Astrocyte (in vitro differentiated cells and primary cell): Measurements from ENCODE around the gene ZNF780B. TPM values are rescaled to one million over a fixed set of nuclear protein-coding genes. Genes with fewer than 3 reads are reported as not detected.

Source experiments
- DNase-seq: peaks from one replicate; pipeline ENCODE4 v3.0.0-alpha.2; 2010; ENCODE audit warnings: low read depth
- FAIRE-seq: peaks from 2 replicates; lab custom pipeline; 2011; peaks lifted over from hg19 to GRCh38; lab: Jason Lieb, UNC
- H2AFZ ChIP-seq: 2 replicates; pipeline ENCODE4 v1.6.0; 2012; ENCODE audit warnings: low read depth, low read length, inconsistent platforms
- H3K27ac ChIP-seq: 2 replicates; pipeline ENCODE4 v1.5.1; 2011; ENCODE audit warnings: low read depth, low read length, inconsistent platforms
- H3K27me3 ChIP-seq: 2 replicates; pipeline ENCODE4 v1.6.0; 2011; ENCODE audit warnings: low read length, inconsistent platforms; ENCODE audit not compliant: insufficient read depth
- H3K36me3 ChIP-seq: 2 replicates; pipeline ENCODE4 v1.5.1; 2011; ENCODE audit warnings: low read length, inconsistent platforms; ENCODE audit not compliant: insufficient read depth
- H3K4me1 ChIP-seq: 2 replicates; pipeline ENCODE4 v1.5.1; 2011; ENCODE audit warnings: low read length, inconsistent platforms; ENCODE audit not compliant: insufficient read depth
- H3K4me2 ChIP-seq: 2 replicates; pipeline ENCODE4 v1.6.0; 2012; ENCODE audit warnings: low read length, inconsistent platforms
- H3K4me3 ChIP-seq: 2 replicates; pipeline ENCODE4 v1.5.1; 2011; ENCODE audit warnings: low read depth, mild to moderate bottlenecking, low read length, inconsistent platforms; ENCODE audit not compliant: insufficient read depth
- H3K79me2 ChIP-seq: 2 replicates; pipeline ENCODE4 v1.6.0; 2012; ENCODE audit warnings: mild to moderate bottlenecking, low read length, inconsistent platforms; ENCODE audit not compliant: insufficient read depth
- H3K9ac ChIP-seq: 2 replicates; pipeline ENCODE4 v1.6.0; 2012; ENCODE audit warnings: mild to moderate bottlenecking, low read length, inconsistent platforms
- H3K9me3 ChIP-seq: 2 replicates; pipeline ENCODE4 v1.5.1; 2012; ENCODE audit warnings: low read depth, mild to moderate bottlenecking, low read length, inconsistent platforms; ENCODE audit not compliant: insufficient read depth
- H4K20me1 ChIP-seq: 2 replicates; pipeline ENCODE4 v1.6.0; 2012; ENCODE audit warnings: low read length, inconsistent platforms; ENCODE audit not compliant: insufficient read depth
- H3K27ac Mint-ChIP-seq: one replicate; pipeline ENCODE4 v1.8.0; 2021; ENCODE audit warnings: mild to moderate bottlenecking, mixed read lengths; ENCODE audit not compliant: unreplicated experiment
- H3K27me3 Mint-ChIP-seq: one replicate; pipeline ENCODE4 v1.8.0; 2021; ENCODE audit warnings: low read depth, mixed read lengths; ENCODE audit not compliant: unreplicated experiment
- H3K36me3 Mint-ChIP-seq: one replicate; pipeline ENCODE4 v1.8.0; 2021; ENCODE audit warnings: low read depth, mixed read lengths; ENCODE audit not compliant: unreplicated experiment
- H3K4me1 Mint-ChIP-seq: one replicate; pipeline ENCODE4 v1.8.0; 2021; ENCODE audit warnings: low read depth, mixed read lengths; ENCODE audit not compliant: unreplicated experiment
- H3K4me3 Mint-ChIP-seq: one replicate; pipeline ENCODE4 v1.8.0; 2021; ENCODE audit warnings: mild to moderate bottlenecking, moderate library complexity, mixed read lengths; ENCODE audit not compliant: unreplicated experiment
- H3K9me3 Mint-ChIP-seq: one replicate; pipeline ENCODE4 v1.8.0; 2021; ENCODE audit warnings: mild to moderate bottlenecking, mixed read lengths; ENCODE audit not compliant: unreplicated experiment
- EZH2 ChIP-seq: IDR thresholded peaks from 2 replicates; pipeline ENCODE4 v1.6.1; 2012; ENCODE audit warnings: mild to moderate bottlenecking, low read length, inconsistent platforms; ENCODE audit not compliant: insufficient read depth
- total RNA-seq: library from RNA; stranded (reverse); gene quantifications from 2 replicates; pipeline ENCODE4 v1.2.1, GENCODE V29; 2021
- TF ChIP-seq, protein P1 (sequence below): IDR thresholded peaks from 2 replicates; pipeline ENCODE4 v1.5.1; 2011; ENCODE audit warnings: low read depth, mild to moderate bottlenecking, inconsistent platforms, low read length, moderate library complexity; ENCODE audit not compliant: insufficient read depth

The ZNF780B gene
- total RNA-seq, 1 donor from 2014 or later, result 12.0 TPM

DNA sequence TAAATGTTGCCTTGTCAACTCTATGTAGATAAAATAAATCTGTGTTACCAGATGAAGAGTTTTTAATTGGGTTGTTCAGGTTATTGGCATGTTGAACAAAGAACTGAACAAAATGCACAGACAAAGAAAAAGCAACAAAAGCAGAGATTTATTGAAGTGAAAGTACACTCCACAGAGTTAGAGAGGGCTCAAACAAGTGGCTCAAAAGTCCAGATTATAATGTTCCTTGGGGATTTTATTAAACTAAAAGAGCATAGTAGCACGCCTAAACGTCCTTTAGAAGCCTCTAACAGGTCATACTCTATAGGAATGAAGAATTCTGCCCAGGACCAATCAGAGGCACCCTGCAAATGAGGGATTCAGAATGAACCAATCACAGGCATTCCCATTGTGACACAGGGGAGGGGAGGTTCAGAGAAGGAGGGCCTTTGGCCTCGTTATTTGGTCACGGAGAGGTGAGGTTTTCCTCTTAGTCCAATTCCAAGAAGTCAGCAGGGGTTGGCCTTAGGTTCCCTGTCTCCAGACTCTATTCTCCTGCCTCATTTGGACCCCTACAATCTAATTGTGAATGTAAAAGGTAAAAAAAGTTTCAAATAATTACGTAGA is 72.2 kb downstream of the ZNF780B start:
- Histone ChIP-seq H3K9me3 (peaks cover 4% of the 10 kb centered on the region), H3K27me3 (no peaks in the 10 kb centered on the region), H2AFZ (no peak overlapping the region), H3K36me3 (peaks cover 26% of the 10 kb centered on the region), H3K27ac (no peak overlapping the region), H3K4me1 (no peaks in the 10 kb centered on the region), H3K4me3 (no peak overlapping the region), H3K4me2 (no peak overlapping the region), H3K79me2 (peaks cover 30% of the 10 kb centered on the region), H3K9ac (no peak overlapping the region), H4K20me1 (peaks cover 24% of the 10 kb centered on the region)
- no peak for TF ChIP-seq EZH2
- TF ChIP-seq, protein P1, sequence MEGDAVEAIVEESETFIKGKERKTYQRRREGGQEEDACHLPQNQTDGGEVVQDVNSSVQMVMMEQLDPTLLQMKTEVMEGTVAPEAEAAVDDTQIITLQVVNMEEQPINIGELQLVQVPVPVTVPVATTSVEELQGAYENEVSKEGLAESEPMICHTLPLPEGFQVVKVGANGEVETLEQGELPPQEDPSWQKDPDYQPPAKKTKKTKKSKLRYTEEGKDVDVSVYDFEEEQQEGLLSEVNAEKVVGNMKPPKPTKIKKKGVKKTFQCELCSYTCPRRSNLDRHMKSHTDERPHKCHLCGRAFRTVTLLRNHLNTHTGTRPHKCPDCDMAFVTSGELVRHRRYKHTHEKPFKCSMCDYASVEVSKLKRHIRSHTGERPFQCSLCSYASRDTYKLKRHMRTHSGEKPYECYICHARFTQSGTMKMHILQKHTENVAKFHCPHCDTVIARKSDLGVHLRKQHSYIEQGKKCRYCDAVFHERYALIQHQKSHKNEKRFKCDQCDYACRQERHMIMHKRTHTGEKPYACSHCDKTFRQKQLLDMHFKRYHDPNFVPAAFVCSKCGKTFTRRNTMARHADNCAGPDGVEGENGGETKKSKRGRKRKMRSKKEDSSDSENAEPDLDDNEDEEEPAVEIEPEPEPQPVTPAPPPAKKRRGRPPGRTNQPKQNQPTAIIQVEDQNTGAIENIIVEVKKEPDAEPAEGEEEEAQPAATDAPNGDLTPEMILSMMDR, result no peak
- DNase-seq (no peak), FAIRE-seq (no peak)
- no peaks in the 10 kb centered on the region for H3K27me3 Mint-ChIP-seq
- H3K4me3 Mint-ChIP-seq, result no peak overlapping the region
- peaks cover 17% of the 10 kb centered on the region for H3K9me3 Mint-ChIP-seq
- peaks cover 43% of the 10 kb centered on the region for H3K36me3 Mint-ChIP-seq
- no peak overlapping the region for H3K27ac Mint-ChIP-seq
- H3K4me1 Mint-ChIP-seq, result no peaks in the 10 kb centered on the region

DNA sequence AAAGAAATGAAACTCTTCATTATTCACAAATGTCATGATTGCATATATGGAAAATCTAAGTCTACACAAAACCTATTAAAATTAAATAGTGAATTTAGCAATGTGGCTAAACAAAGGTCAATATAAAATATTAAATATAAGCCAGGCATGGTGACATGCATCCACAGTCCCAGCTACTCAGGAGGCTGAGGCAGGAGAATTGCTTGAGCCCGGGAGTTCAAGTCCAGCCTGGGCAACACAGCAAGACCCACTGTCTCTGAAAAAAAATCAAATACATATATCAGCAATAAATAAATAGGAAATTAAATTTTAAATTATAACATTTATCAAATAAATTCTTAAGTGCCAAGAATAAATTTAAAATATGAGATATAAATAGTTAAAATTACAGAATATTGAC is 73.1 kb downstream of the ZNF780B start:
- no peak overlapping the region for H3K27ac Mint-ChIP-seq
- TF ChIP-seq, protein P1, result no peak
- TF ChIP-seq EZH2, result no peak
- Histone ChIP-seq H3K36me3 (peaks cover 30% of the 10 kb centered on the region), H3K4me2 (no peak overlapping the region), H3K27me3 (no peaks in the 10 kb centered on the region), H3K9me3 (peaks cover 4% of the 10 kb centered on the region), H3K4me1 (no peaks in the 10 kb centered on the region), H3K4me3 (no peak overlapping the region), H3K9ac (no peak overlapping the region), H4K20me1 (peaks cover 30% of the 10 kb centered on the region), H2AFZ (no peak overlapping the region), H3K79me2 (peaks cover 32% of the 10 kb centered on the region), H3K27ac (no peak overlapping the region)
- FAIRE-seq (no peak), DNase-seq (no peak)
- no peaks in the 10 kb centered on the region for H3K4me1 Mint-ChIP-seq
- H3K27me3 Mint-ChIP-seq, result no peaks in the 10 kb centered on the region
- peaks cover 49% of the 10 kb centered on the region for H3K36me3 Mint-ChIP-seq
- H3K9me3 Mint-ChIP-seq, result peaks cover 17% of the 10 kb centered on the region
- no peak overlapping the region for H3K4me3 Mint-ChIP-seq

Other genes starting within 250 kb of the ZNF780B start
- 25.4 and 31.4 TPM in 2 replicates for gene DYRK1B, start 222.1 kb downstream of the ZNF780B start, total RNA-seq
- gene FBL, start 209.9 kb downstream of the ZNF780B start, total RNA-seq, result 109 and 135 TPM in 2 replicates
- gene FCGBP, start 121.6 kb downstream of the ZNF780B start, total RNA-seq, result 0.54 and 1.4 TPM in 2 replicates
- gene PSMC4, start 85.1 kb downstream of the ZNF780B start, total RNA-seq, result 121 and 127 TPM in 2 replicates
- 2.0 and 3.0 TPM in 2 replicates for gene ZNF546, start 59.2 kb downstream of the ZNF780B start, total RNA-seq
- gene ZNF780A, start 34.7 kb upstream of the ZNF780B start, total RNA-seq, result 17.3 and 18.7 TPM in 2 replicates
- gene MAP3K10, start 135.2 kb upstream of the ZNF780B start, total RNA-seq, result 17.2 and 19.0 TPM in 2 replicates
- gene TTC9B, start 162.2 kb upstream of the ZNF780B start, total RNA-seq, result not detected in 2 replicates
- gene CCNP, start 170.5 kb upstream of the ZNF780B start, total RNA-seq, result 0.43 and 0.62 TPM in 2 replicates
- 125 and 127 TPM in 2 replicates for gene AKT2, start 229.1 kb upstream of the ZNF780B start, total RNA-seq